Measurements from ENCODE around the gene CSTF3.
"Not testable (repeated sequence)": the region's sequence is repeated elsewhere in the genome, so short reads cannot be mapped to it uniquely, and the experiment has no call there.

The CSTF3 gene

DNA sequence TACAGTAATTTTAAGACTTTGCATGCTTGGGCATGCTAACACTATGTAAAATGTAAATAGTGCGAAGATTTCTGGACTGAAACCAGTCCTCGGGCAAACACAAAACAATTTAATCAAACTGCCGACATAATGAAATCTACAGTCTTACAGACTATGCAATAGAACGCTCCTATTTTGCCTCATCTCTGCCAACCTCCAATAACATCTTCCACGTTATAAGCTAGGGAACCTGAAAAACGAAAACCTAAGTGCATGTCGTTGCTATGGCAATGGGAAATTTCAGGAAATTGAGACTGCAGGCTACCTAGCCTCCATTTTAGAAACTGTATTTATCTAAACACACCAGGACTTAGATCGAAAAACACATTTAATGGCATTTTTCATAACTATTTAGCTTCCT lies 1.1 kb downstream of the CSTF3 start:
- no peak for DNase-seq

DNA sequence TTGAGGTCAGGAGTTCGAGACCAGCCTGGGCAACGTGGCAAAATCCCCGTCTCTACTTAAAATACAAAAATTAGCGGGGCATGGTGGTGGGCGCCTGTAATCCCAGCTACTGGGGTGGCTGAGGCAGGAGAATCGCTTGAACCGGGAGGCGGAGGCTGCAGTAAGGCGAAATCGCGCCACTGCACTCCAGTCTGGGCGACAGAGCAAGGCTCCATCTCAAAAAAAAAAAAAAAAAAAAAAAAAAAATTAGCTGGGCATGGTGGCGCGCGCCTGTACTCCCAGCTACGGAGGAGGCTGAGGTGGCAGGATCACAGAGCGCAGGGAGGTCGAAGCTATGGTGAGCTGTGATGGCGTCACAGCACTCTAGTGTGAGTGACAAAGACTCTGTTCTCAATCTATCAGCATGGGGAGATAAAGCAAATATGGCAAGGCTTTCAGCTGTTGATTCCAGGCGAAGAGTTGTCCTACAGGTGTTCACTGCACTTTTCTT lies 1.9 kb downstream of the CSTF3 start:
- not testable (repeated sequence) for DNase-seq

DNA sequence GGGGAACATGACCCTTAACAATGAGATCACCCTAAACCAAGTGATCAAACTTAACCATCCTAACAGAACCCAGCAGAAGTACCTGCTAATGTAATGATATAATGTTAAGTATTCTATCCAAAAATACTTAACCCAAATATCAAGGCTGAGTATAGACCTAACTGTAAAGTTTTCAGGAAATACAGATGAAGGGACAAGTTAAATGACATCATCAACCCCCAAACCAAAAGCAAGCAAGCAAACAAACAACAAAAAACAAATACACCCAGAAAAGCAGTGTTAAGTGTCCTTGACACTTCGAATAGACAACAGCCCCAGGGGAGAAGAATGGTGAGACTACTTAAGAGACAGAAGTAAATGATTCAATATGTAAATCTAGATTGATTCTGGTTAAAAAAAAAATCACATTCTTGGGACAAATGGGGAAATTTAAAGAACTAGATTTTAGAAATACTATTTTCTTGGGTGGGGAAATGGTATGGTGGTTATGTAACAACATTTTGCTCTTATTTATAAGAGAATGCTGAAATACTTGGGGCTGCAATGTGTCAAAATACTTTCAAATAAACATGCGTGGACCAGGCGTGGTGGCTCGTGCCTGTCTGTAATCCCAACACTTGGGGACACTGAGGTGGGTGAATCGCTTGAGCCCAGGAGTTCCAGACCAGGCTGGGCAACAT lies 2.5 kb downstream of the CSTF3 start:
- DNase-seq, result no peak

DNA sequence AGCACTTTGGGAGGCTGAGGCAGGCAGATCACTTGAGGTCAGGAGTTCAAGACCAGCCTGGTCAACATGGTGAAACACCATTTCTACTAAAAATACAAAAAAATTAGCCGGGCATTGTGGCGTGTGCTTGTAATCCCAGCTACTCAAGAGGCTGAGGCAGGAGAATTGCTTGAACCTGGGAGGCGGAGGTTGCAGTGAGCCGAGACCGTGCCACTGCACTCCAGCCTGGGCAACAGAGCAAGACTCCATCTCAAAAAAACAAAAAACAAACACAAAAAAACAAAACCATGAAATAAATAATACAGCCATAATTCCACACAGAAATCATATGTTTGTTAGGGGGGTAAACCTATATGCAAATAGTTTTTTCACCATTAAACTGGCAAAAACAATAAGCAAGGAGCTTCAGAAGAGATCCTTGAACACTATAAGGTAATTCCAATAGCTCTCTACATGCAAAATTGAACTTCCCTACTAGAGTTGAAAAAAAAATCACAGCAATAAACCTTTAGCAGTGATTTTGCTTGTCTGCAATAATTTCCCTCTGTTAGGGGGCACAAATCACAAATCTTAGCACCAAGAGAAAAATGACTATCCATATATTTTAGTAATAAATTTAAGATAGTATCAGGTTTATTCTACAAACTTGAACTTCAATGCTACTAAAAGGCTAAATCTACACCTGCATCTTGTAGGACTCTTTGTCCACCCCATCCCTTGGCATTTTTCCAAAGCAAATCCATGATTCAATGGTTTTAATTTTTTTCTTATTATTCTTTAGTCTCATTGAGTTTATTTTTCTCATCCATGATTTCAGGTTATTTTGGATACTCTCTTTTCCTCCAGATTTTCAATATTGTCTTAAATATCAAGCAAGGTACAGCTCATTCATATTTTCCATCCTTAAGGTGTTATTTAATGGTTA lies 3.9 kb downstream of the CSTF3 start:
- no peak for DNase-seq

DNA sequence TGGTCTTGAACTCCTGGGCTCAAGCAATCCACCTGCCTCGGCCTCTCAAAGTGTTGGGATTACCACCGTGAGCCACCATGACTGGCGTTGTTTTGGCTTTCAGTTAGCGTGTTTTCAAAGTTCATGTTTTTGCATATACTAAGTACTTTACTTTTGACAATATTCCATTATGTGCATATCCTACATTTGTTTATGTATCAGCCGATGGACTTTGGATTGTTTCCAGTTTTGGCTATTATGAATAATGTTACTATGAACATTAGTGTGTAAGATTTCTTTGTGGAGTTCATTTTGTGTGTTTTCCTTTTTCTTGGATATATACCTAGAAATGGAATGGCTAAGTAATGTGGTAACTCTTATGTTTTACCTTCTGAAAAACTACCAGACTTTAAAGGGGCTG lies 9.9 kb downstream of the CSTF3 start:
- DNase-seq, result no peak

DNA sequence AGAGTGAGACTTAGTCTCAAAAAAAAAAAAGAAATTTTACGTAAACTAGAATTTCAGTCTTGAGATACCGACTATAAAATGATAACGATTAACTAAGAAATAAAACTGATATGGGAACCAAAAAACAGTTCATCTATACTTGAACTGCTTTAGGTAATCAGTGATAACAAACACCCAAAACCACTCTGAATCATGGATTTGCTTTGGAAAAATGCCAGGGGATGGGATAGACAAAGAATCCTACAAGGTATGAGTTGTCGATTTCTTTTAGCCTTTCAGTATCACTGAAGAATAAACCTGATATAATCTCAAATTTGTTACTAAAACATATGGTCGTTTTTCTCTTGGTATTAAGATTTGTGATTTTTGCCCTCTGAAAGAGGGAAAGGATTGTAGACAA lies 13.7 kb downstream of the CSTF3 start:
- DNase-seq, result no peak

DNA sequence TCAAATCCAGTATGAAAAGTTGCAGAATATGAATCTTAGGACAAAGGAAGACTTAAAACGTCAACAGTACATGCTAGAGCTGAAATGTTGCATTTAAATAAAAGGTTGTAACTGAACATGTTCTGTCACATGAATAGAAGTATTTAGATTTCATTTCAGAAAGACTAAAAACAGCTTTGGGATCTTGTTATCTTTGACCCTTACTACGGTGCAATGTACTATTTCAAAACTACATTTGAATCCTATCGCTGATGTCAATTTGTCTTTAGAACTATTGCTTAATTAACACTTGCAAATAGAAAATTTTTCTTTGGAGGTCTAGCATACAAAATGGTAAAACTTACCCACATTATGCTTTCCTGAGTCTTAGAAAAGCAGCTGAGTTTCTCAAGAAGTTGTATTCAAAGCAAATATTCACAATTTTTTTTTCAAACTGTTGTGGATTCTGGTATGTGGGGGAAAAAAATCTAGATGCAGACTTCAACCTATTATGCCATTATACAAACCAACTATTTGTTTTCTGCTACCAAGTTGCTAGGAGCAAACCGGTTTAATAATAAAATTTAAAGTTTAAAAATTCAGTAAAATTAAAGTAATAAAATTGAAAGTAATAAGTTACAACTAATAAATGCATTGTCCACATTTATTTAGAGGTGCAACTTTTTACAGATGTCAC lies 25.4 kb downstream of the CSTF3 start:
- no peak for DNase-seq

DNA sequence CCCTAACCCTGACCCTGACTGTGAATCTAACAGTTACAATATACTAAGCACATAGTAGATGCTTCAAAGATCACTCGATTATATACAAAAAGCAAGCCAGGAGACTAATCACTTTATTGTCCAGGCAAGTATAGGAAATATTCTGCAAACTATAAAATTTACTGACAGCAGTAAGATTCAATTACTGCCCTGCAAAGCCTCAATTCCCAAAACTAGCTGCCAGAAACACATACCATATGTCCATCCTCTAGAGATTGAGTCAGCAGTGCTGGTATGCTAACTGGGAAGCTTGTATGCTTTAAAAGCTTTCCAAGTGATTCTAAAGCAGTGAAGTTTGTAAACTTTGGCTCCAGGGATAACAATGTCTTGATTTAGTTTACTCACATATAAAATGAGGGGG lies 26.1 kb downstream of the CSTF3 start:
- no peak for DNase-seq

DNA sequence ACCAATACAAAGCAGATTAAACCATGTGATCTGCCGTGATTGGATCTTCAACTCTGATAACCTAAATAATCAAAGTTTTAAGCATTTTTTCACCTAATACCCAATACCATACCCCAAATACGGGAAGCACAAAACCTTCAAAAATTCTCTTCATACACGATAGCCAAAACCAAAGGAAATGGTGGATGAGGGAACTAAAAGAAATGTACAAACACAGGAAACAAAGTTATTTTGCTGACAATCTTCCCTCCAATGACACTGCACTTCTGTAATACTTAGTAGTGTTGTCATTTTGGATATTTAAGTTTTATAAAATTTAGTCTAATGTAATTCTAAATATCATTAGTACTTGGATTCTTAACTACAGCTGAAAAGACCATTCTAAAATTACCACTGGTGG lies 27.0 kb downstream of the CSTF3 start:
- DNase-seq, result no peak

DNA sequence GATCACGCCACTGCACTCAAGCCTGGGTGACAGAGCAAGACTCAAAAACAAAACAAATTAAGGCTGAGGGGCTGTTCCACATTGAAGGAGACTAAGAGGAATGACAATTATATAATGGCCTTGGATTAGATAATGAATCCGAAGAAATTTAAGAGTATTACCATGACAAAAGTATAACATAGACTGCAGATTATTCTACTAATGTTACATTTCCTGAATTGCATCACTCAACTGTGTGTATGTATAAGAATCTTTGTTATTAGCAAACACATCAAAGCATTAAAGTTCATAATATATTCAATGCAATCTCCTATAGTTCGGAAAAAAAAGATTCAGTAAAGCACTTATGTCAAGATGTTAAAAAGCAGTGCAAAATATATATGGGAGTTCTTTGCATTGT lies 27.5 kb downstream of the CSTF3 start:
- DNase-seq, result no peak

DNA sequence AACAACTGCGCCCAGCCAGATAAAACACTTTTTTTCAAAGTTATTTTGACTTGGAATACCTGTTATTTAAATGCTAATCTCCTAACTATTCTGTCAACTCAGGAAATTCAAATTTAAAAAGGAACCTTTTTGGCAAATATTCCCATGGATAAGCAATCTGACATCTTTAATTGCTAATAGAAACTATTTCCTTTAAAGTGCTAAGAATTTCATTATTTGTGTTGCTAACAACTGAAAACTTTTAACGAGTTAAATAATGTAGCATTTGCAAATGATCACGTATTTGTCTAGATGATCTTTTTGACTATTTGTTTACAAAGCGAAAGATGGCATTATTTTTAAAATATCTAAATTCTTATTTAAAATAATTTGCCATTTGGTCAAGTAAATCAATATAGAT lies 28.8 kb downstream of the CSTF3 start:
- no peak for DNase-seq

DNA sequence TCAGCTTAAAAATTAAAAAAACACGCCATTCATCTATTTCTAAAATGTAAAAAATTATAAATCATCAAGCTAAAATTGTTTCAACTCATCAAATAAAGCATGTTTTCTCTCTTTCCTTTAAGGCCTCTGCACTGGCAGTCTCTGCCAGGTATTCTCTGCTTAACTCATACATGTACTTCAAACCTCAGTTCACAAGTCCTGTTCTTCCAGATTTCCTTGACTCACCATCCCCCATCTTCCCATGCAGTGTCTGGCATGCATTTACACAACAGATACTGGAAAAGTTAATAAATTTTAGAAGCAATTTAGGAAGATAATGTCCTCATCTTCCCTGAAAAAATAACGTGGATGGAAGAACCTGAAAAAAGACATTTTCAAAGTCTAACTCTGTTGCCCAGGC lies 32.5 kb downstream of the CSTF3 start:
- no peak for DNase-seq

DNA sequence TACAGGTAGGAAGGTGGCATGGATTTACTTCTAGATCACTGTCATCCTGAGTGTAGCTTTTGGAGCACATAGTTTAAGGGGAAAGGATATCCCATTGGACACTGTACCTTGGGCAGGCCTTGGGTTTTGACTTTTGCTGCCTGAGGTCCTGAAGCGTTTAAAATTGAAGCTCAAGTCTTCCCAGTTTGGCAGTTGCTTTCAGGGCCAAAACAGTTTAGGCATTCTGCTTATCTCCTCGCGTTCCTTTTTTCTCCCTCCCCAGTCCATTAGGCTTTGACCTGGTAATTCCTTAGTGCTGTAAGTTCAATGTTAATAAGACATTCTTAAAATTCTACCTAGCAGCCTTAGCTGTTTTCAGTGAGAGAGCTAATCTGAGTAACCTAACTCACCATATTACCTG lies 35.7 kb downstream of the CSTF3 start:
- DNase-seq, result no peak

DNA sequence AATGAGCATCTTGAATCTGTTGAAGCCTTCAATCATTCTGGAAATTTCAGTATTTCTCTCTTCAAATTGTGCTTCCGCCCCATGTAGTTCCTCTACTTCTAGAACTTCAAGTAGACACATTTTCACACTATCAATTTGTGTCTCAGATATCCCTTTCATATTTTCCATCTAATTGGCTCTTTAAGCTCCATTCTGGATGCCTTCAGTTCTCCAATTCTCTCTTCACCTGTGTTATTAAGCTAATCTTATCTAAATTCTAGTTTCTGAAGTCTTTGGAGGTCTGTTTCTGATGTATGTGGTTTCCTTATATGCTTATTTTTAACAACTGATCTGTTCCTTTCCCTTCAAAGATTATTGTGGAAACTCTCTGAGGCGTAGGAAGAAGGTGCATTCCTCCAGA lies 36.3 kb downstream of the CSTF3 start:
- no peak for DNase-seq

DNA sequence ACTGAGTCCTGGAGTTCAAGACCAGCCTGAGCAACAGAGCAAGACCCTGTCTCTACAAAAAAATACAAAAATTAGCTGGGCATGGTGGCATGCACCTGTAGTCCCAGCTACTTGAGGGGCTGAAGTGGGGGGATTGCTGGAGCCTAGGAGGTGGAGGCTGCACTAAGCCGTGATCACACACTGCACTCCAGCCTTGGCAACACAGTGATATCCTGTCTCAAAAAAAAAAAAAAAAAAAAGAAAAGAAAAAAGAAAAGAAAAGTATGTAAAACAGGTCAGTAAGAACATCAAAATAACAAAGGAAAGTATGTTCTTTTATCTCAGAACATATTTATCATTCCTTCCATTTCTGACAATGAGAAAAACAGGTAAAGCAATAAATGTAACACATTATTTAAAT lies 38.6 kb downstream of the CSTF3 start:
- DNase-seq, result not testable (repeated sequence)

DNA sequence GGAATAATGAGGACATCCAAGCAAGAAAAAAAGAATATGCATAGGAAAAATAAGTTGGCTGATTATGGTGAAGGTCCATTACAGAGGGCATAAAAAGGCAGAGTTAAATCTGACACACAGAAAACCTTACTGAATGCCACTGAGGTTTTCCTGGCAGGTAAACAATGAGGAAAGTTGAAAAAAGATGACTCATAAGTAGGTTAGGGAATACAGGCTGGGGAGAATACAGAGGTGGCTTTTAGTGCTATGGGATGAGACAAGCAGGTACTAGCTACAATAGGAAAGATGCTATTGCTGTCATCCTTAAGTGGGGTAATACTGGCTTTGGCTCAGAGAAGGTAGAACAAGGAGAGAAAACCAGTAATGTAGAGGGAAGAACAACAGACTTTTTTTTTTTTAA lies 44.7 kb downstream of the CSTF3 start:
- no peak for DNase-seq

DNA sequence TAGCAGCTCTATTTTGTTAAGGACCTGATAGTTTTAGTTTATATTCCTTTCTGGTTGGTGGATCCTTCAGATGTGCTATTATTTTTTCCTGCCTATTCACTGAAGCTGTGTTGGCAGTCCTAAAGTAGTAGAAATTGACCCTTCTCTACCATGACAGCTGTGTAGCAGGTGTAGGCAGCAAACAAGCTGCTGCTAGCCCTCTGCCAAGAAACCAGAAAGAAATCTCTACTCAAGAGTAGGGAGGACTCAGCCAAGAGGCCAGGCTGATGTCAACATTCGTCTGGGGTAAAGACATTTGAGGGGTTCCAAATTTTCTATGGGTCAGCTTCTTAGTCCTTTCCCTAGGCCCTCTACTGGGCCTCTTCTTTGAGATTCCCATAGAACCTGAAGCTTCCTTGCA lies 51.2 kb downstream of the CSTF3 start:
- no peak for DNase-seq

DNA sequence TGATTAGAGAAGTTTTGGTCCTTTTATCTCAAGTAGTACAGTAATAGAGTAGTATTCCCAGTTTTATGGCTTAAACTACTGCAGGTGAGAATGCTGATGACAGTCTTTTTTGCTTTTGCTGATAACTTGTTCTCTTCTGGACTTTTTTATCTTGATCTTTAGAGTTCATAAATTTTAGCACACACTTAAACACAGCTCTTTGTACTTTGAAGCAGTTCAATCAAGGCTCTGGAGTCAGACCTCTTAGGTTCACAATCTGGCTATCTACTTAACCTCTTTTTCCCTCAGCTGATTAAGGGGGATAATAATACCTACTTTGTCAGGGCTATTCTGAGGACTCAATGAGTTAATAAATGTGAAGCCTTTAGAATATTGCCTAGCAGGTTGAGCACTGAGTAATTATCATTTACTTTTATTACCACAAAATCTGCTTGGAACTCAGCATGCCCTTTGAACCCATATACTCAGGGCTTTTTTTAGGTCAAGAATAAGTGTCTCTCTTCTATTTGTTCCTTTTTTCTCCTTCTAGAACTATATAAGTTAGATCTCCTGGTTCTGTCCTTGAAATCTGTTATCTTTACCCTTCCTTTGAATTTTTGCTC lies 51.9 kb downstream of the CSTF3 start:
- no peak for DNase-seq

DNA sequence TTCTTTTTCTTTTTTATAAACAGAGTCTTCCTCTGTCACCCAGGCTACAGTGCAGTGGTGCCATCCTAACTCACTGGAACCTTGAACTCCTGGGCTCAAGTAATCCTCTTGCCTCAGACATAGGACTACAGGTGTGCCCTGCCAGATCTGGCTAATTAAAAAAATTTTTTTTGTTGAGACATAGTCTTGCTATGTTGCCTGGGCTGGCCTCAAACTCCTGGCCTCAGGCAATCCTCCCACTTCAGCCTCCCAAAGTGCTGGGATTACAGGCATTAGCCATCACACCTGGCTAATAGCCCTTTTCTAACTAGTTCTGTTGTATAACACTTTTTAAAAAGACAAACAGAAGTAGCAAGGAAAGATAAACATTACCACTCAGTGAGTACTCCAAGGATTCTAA lies 57.4 kb downstream of the CSTF3 start:
- DNase-seq, result no peak

DNA sequence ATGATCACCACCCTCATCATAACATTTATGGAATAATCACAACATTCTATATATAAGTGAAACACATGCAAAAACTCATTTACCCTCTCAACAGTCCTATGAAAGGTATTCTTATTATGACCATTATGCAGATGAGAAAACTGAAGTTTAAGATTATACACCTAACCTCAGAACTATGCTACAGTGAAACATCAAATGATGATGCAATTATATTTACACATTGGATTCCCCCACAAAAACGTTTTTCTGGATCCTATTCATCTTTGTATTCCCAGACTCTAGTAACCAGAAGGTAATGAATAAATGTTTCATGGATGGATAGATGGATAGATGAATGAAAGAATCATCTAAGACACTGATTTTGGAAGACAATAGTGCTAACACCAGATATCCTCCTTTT lies 67.1 kb downstream of the CSTF3 start:
- DNase-seq, result no peak

DNA sequence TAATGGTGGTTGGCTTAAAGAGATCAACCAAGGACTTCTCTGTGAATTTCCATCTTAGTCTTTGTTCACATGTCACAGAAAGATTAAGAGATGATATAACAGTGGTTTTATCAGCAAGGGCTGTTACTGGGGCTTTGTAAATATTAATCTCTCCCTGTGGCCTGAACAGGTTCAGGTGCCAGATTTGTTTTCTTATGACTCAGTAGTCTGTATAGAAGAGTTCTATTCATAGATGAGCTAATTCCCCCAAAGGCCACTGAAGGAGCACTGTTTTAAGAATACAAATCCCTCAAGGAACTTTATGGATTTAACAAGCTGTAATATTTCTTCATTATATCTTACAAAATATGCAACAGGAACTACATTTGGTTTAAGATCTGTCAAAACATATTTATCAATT lies 71.5 kb downstream of the CSTF3 start:
- no peak for DNase-seq

DNA sequence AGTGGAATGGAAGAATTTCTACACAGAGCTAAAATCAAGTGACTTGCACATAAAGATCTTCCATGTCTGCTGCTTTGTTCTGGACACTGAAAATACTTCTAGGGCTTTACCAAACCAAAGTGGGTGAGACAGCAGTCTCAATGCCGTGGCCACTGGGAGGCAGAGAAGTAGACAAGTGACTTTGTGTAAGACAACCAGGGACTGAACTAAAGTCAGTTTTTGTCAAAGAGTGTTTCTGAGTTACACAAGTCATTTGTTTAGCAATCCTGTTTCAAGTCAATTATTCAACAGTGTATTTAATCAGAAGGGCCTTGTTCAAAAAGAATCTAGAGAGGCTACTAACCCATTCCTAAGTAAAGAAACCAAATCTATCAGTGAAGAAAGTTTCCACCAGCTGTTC lies 75.3 kb downstream of the CSTF3 start:
- no peak for DNase-seq

DNA sequence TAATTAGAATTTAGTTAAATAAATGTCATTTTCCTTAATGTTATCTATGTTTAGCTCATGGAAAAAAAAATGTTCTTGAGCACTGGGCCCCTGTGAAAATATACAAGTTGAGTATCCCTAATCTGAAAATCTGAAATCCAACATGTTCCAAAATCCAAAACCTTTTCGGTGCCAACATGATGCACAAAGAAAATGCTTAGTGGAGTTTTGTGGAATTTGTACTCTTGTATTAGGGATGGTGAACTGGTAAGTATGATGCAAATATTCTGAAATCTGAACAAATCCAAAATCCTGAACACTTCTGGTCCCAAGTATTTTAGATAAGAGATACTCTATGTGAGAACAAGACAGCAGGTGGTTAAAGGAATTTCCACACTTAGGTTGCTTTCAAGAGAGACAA lies 77.4 kb downstream of the CSTF3 start:
- no peak for DNase-seq
